GM12892 (cell line): ENCODE data around the gene STXBP5L.

ENCODE experiments used
- POLR2A ChIP-seq: IDR thresholded peaks from 2 replicates; pipeline ENCODE4 v1.6.1; 2011; ENCODE audit warnings: low read depth, low read length, control low read depth
- POLR2AphosphoS5 ChIP-seq: IDR thresholded peaks from 2 replicates; pipeline ENCODE4 v1.6.1; 2011; ENCODE audit warnings: low read depth, low read length, control low read depth

- TF ChIP-seq POLR2A: no peak
- no peak for TF ChIP-seq POLR2AphosphoS5
These were observed 155.6 kb downstream of the STXBP5L start for GRCh38 chr3:121063628-121064027.
